Tongue (tissue), 2 donors: ENCODE measurements around the gene ISL2. TPM values are rescaled to one million over a fixed set of nuclear protein-coding genes. Genes with fewer than 3 reads are reported as not detected.

Source experiments
- DNase-seq: peaks from one replicate; pipeline ENCODE4 v3.0.0-alpha.2; 2015
- total RNA-seq: library from RNA; depleted of rRNA; stranded (reverse); fragments of >200 nt; gene quantifications from one replicate; pipeline ENCODE4 v1.2.3, GENCODE V29; 2014

Gene ISL2
- total RNA-seq, 1 donor from 2014 or later, result 6.6 TPM

GRCh38 chr15:76377217-76377616 is 40.6 kb downstream of the ISL2 start:
- DNase-seq, result no peak

DNA sequence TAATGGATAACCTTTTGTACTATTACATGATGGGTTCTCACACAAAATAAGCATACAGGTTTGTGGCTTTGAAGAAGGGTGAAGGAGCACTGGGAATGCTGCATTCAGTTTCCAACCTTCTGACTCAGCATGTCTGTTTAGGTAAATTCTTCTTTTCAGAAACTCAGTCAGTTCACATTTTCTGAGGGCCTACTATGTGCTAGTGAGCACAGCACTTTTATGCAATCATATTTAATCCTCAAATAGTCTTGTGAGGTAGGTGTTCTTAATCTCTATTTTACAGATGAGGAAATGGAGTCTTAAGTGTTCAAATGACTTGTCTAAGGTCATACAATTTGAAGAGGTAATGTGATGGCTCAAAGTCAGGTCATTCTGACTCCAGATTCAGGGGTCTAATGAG is 41.2 kb downstream of the ISL2 start:
- no peak for DNase-seq

DNA sequence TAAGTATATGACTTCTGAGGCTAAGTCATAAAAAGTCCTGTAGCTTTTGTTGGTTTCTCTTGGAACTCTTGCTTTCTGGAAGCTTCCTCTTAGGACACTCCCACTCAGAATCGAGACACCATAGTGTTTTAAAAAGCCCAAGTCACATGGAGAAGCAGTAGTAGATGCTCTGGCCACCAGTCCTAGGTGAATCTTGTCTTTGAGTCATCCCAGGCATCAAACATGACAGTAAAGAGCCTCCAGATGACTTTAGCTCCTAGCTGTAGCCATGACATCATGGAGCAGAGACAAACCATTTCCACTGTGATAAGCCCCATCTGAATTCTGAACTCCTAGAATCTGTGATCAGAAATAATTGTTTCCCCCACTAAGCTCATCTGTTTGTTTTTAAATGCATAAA is 42.1 kb downstream of the ISL2 start:
- no peak for DNase-seq

DNA sequence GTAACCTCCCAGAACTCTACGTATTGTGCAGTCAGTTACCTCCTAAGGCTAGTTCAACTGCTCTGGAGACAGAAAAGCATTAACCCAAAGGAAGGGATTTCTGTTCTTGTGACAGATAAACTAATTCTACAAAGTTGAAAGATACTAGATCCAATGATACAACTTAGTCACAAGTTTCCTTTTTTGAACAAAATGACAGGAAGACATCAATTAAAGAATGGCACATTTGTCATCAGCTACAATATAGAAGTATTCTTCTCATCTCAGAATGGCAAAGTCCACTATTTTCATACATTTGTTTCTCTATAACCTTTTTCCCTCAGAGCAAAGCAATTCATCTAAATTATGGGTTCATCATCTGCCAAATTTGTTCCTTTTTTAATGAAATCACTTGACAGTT is 43.7 kb downstream of the ISL2 start:
- DNase-seq, result no peak

DNA sequence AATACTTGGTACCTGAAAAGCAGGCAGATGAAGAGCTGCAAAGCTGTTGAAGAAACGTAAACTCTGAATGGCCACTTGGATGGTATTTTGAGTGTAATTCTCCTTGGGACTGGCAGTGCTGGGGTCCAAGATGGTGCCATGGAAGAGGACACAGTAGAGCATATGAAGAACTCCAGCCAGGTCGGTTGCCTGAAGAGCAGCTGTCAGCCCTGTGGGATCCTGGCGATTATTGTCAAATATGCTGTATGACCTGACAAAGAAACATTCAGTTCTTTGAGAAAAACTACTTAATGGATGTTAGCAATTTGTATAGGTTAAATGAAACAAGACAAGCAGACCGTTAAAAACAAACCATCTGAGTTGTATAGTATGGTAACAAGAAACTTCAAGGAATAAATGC is 44.8 kb downstream of the ISL2 start:
- no peak for DNase-seq

DNA sequence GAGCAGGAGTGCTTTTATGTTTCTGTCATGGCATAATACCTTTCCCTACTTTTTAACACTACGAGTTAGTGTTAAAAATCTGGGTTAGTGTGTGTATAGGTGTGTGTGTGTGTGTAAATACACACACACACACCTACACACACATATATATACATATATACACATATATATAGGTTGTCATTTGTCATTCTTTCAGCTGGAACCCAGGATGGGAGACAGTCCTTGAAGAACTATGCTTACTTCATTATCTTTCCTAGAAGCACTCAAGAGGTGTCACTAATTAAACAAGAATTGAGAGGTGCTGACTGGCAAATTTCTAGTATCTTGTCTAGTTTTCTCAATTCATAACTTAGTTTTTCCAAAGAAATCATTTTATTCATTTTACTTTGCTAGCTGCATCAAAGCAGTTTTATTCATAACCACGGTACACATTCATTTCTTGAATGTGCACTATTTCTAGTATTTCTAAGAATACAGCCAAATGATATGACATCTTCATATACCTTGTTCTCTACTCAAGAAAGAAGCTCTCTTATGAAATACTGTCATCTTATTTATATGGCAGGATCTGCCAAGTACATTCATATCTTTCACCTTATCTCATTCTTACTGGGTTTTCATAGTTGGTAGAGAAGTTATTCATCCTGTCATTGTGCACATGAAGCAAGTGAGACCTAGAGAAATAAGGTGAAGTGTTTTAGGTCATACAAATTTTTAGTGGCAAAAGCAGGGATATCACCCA is 46.6 kb downstream of the ISL2 start:
- DNase-seq, result no peak

- DNase-seq, result no peak
These were observed 47.8 kb downstream of the ISL2 start for GRCh38 chr15:76384409-76384808.

DNA sequence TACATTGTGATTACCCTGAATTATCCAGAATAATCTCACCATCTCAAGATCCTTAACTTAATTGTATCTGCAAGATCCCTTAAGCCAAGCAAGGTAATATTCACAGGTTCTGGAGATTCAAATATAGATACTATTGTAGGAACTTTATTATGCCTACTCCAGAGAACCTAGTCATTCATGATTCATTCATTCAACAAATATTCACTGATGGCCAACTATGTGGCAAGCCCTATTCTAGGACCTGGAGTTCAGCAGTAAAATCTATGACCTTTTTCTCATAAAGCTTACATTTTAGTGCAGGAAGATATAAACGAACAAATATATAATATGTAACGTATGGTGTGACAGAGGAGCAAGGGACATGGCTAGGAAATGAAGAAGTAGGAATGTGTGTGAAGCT is 49.6 kb downstream of the ISL2 start:
- no peak for DNase-seq

DNA sequence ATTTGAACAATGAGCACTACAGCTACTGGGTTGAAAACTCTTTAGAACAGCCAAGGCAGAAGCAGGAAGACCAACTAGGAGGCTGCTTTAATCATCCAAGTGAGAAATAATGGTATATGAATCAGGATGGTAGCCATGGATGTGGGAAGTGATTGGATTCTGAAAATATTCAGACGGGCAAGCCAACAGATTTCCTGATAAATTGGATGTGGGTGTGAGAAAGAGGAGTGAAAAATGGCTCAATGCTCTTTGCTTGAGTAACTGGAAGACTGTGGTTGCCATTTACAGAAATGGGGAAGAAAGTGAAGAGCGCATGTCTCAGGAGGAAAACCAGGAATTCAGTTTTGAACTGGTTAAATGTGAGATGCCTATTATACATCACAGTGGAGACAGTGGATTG is 50.4 kb downstream of the ISL2 start:
- DNase-seq, result no peak

- no peak for DNase-seq
These were observed 54.0 kb downstream of the ISL2 start for GRCh38 chr15:76390571-76390970.

DNA sequence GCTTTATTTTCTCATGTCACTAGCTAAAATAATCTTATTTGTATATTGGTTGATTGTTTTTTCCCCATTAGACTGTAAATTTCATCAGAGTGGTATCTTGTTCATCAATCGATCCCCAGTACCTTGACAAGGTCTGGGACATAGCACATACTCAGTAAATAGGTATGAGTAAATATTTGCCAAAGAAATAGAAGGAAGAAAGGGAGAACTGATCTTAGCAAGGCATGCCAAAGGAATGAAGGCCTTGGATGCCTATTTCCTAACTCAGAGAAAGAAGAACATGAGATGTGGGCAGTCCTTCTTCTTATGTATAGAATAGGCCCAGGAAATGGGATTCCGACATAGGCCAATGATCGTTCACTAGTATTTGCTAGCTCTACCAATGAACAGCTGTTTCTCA is 54.7 kb downstream of the ISL2 start:
- DNase-seq, result no peak

- DNase-seq, result no peak
These were observed 55.3 kb downstream of the ISL2 start for GRCh38 chr15:76391847-76392246.

Other genes starting within 250 kb of the ISL2 start
- gene ETFA, start 25.3 kb upstream of the ISL2 start, total RNA-seq, result 151 TPM